ENCODE data around the gene DGKB.

Gene DGKB

DNA sequence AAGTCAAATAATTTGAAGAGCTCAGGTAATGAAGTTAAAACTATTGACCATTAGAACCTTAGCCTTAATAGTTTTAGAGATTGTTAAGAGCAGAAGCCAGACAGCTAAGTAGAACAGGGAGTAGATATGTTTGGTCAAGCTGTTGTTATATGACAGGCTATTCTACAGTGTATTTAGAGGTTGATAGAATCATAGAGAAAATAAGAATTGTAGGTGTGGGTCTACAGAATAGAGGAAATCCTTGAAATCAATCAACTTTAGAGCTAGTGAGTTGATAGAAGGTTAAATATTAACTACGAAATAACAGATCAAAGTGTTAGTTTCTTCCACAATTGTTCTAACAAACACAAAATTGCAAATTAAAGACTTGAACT, 80.1 kb downstream of the DGKB start:
- DNase-seq (ENCODE audit: low read depth, low spot score), result no peak

DNA sequence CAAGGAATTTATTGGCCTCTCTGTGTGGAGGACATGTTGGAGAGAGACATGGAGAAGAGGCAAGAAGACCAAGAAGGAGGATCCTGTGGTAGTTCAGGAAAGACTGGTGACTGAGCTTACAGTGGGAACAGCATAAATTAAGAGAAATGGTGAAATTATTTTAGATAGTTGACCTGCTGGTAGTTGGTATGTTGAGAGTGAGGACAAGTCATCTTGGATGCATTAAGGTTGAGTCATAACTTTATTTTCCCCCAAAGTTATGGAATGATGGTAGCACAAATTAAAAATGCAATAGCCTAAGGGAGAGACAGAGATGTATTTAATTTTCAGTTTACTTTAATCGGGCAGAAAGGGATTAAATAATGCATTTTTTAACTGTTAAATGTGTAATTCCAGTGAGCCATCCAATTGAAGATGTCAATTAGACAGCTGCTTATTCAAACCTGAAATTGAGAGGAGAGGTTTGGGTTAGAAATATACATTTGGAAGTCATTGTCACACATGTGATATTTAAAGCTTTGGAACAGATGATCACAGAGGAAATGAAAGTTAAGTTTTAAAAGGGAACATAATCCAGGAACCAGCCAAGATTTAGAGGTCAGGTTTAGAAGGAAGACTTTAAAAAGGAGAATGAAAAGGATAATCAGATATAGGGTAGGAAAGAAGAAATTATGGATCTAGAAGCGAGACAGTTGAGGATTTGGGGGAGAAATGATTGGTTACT, 80.6 kb downstream of the DGKB start:
- DNase-seq (ENCODE audit: low read depth, low spot score), result no peak

DNA sequence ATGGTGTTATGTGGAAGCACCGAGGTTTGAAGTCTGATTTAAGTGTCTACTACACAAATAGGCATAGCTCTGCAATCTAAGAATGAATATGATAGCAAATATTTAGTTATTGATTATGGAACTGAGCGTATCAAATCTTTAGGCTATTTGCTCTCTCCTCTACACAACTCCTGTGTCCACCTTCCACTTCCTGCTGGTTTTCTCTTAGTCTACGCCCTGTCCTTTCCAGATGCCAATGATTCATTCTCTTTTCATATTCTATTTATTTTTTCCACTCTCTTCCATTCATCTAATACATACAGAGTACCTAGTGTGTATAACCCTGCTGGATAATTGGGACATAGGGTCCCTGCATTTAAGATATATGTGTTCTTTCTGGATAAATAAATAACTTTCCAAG, 83.7 kb downstream of the DGKB start:
- no peak for DNase-seq (ENCODE audit: low read depth, low spot score)

DNA sequence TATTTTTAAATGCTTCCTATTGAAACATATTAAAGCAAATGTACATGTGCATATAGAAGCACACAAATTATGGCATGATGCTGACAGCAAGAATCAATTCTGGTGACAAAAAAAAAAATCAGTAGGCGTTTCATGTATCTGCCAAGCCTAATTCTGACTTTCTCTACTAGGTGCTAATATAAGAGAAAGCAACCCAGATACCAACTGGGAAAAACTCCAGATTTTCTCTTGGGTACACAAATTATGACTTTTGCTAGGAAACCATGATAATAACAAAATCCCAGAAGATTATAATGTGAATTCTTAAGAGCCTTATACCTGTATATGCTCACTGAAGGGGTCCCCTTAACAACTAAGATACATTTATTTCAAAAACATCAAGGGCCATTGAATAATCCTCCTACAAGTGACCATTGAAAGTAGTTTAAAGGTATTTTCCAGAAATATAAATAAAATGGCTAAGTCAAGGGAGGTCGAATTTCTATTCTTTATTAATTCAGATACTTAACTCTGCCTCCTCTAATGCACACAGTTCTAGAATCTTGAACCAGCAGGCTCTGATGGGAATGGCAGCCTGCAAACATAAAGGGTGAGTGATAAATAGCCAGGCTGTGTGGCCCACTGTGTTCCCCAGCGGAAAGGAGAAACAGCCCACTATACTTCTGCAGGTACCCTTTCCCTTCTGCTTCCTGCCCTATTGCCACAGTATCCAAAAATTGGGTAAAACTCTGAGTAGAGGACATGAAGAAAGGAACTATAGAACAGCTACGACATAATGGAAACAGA, 84.5 kb downstream of the DGKB start:
- DNase-seq (ENCODE audit: low read depth, low spot score), result no peak

DNA sequence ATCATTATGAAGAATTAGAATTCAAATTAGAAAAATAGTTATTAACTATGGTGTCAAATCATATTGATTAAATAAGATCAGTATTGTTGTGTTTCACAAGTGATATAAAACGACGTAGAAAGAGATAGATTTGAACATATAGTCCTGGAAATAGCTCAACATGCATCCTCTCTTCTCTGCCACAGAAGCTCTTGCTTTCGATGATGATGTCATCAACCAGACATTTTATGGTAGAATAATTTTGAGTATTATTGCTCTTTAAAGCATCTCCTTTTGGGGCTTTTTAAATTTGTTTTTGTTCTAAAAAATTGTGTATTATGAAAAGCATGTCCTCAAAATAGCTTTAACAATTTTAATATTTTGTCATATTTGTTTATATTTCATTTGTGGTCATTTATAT, 95.0 kb downstream of the DGKB start:
- no peak for DNase-seq (ENCODE audit: low read depth, low spot score)

DNA sequence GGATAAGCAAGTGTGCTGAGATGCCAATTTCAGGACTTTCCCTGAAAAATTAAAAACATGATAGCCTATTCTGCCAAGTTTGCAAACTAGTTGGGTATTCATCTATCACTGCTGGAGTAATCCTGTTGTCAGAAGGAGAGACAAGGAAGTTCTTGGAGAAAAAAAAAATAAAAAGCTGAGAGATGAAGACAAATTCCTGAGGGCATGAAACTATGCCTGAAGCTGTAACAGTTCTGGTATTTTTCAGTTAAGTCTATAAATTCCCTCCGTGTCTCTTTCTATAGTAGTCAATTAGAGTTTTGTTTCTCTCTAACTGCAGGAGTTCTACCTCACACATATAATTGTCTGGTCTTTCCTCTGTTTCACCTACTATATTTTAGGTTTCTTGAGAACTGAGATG, 95.7 kb downstream of the DGKB start:
- DNase-seq (ENCODE audit: low read depth, low spot score), result no peak

DNA sequence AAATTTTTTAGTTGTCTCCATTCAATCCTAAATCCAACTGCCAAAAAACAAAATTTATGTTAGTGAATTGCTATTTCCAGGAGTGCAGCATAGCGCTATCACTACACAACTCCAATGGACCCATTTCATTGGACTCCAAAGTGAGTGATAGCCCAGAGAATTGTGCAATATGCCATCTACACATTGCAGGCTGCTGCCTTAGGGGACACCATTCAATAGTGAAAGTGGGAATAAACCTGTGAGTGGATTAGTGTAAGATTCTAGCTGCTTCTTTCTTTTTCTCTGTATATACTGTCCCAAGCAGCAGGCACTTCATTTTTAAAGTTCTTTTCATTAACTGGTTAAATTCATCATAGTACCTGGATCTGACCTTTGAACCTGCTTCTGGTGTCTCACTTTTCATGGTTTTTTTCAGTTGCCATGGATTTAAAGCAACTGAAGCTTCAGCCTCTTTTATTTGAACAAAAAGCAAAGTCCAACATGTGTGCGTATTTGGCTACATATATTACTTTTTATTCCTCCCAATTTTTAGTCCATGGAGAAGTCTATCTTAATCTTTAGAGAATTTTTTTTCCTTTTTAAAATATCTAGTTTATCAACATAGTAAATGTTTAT, 97.3 kb downstream of the DGKB start:
- DNase-seq (ENCODE audit: low read depth, low spot score), result no peak

DNA sequence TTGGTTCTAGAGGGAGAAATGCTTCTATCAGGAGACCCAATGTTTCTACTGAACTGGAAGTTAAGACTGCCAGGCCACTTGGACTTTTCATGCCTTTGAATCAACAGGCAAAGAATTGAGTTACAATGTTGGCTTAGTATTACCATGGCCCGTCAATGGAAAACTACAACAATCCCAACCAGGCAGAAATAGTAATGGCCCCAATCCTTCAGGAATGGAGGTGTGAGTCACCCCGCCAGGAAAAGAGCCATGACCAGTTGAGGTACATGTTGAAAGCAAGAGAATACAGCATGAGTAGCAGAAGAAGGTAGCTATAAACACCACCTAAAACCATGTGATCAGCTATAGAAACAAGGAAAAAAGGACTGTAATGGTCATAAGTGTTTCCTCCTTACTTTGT, 101.9 kb downstream of the DGKB start:
- no peak for DNase-seq (ENCODE audit: low read depth, low spot score)

DNA sequence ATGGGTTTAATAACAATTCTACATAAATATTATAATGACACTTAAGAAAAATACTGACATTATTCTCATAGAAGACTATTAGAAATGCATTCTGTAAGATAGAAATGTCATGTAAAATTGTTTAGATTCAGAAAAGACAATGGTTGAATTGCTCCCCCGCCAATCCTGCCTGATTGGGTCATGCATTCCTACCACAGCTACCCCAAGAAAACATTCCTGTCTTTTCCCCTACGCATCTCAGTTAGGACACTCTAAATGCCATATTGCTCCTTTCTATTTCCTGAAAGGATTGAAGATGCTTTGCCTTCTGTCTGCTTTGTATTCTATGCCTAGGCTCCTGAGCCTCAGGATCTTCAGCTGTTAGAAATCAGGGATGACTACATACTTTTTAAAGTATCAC, 109.4 kb downstream of the DGKB start:
- no peak for DNase-seq (ENCODE audit: low read depth, low spot score)

DNA sequence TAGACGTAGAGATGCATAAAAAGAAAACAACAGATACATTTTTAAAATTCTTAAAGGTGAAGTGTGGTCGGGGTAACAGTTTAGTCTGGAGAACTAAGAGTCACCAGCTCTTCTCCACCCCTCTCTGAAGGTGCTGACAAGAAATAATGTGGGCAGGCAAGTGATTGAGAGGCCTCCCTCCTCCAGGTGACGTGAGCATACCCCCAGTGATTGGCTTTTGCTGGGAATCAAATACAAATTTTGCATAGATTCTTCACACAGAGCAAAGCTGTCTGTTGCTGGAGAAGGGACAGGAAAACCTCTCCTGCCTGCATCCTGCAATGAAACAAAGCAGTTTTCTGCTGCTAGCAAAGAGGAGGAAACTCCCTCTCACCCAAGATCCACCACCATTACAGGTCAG, 115.0 kb downstream of the DGKB start:
- DNase-seq (ENCODE audit: low read depth, low spot score), result no peak

DNA sequence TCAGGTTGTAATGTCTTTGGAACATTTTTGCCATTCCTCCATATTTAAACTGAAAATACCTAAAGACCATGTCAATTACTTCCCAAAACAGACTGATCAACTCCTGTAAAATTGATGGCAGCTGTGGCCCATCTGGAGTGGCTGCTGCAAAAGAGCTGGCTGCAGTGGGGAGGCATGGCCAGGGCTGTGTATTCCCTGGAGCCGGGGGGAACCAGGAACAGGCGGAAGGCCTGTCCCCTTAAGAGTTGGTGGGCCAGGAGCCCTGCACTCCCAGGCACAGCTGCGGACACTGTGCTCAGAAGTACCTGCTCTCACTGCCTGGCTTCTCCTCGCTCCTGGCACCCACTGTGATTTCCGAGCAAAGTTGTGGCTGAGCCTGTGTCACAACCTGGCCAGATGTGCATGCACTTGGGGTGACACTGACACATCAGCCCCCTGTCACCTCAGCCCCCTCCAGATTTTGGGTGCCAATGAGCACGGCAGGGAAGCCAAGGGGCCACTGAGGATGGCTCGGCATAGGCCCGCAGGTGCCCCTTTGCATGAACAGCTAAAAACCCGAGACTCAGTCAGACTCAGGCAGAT, 116.1 kb downstream of the DGKB start:
- no peak for DNase-seq (ENCODE audit: low read depth, low spot score)

DNA sequence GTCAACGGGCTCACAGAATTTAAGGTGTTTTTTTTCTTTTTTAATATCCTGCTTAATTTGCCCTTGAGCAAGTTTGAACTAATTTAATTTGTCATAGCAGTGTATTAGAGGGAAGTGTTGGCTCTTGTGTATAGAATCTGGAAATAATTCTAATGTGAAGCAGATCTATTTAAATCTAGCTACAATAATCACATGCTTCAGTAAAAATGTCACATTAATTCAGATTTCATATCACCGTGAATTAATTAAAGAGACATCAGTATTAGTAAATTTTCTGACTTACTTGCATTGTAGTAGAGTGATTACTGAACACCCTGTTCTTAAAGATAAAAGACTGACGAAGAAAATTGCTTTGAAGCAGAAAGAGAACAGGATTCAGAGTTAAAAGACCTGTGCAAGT, 124.7 kb downstream of the DGKB start:
- no peak for DNase-seq (ENCODE audit: low read depth, low spot score)

DNA sequence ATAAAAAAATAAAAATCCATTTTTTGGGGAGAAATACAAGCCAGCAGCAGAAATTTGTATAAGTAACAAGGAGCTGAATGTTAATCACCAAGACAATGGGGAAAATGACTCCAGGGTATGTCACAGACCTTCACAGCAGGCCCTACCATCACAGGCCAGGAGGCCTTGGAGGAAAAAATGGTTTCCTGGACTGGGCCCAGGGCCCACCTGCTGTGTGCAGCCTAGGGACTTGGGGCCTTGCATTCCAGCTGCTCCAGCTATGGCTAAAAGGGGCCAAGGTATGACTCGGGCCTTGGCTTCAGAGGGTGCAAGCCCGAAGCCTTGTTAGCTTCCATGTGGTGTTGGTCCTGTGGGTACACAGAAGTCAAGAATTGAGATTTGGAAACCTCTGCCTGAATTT, 126.3 kb downstream of the DGKB start:
- no peak for DNase-seq (ENCODE audit: low read depth, low spot score)

DNA sequence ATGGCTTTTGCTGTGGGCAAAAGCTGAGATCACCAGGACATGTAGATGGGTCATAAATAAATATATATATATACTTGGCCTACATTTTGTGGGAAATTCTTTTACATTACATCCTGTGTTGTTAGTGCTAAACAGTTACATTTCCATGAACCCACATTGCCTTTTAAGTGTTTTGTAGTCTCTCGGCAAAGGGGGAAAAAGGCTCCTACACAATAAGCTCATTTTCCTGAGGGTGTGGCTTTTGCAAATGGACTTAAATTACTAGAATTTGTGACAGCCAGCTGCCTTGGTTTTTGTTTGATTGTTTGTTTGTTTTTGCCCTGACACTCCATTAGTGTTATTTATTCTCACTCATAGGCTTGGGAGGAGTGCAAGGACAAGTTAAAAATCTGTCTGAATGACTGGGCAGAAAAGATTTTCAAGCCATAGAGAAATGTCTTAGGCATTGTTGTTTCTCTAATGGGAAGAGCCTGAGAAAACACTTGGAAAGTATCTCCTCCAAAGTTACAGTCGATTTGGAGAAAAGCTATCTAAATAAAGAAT, 128.8 kb downstream of the DGKB start:
- no peak for DNase-seq (ENCODE audit: low read depth, low spot score)

DNA sequence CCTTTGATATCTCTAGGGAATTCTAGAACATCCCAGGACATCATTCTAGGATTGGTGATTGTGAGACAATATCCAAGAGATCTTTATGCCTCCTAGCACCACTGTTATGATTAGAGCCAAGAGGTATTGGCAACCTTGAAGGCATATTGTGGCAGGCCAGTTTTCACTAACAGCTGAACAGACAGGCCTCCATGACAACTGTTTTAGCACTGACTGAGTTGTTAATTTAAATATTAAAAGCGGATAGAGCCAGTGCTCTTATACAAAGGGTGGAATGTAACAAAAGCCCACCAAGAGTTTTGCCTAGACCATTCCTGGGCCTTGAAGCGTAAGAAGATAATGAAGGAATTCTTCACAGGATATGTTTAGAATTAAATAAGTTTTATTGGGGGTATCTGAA, 131.9 kb downstream of the DGKB start:
- no peak for DNase-seq (ENCODE audit: low read depth, low spot score)

DNA sequence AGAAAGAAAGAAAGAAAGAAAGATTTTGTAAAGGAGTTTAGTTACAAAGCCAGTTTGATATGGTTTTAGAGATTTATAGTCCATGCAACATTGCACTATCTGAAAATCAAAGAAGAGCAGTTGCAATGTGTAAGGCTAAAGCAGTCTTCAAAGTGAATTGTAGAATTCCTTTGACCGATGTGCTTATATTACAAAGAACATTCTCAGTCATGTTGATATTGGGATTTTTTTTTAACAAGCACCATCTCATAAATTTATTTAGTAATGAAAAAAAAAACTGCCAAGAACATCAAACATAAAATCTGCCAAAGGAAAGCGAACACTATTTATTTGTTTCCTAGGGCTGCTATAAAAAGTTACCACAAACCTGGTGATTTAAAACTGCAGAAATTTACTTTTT, 133.3 kb downstream of the DGKB start:
- DNase-seq (ENCODE audit: low read depth, low spot score), result no peak

DNA sequence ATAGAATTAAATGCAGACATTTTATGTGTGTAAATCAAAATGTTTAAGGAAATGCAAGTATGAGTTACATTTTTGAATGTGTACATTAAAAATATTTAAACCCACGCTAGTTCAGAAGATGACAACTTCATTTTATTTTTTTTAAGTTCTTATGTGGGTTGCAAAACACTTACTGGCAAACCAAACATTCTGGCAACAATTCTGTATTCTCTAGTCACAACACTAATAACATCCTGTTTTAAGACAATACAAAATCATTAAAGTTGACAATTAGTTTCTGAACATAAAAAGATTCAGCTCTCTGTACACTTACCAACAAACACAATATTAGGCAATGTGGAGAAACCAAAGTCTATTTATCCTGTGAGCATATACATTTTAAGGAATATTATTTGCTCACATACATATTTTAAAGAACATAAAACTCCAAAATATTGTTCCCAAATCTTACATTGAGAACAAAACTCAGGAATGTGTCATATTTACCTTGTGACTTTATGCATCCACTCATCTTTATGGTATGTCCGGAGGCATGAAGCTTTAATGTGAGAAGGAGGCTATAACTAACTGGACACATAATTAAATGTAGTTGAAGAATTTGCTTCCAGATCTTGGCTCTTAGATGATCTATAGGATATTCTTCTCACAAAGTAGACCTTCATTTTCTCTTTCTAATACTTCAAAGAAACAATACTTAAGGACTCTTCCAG, 134.7 kb downstream of the DGKB start:
- DNase-seq (ENCODE audit: low read depth, low spot score), result no peak

DNA sequence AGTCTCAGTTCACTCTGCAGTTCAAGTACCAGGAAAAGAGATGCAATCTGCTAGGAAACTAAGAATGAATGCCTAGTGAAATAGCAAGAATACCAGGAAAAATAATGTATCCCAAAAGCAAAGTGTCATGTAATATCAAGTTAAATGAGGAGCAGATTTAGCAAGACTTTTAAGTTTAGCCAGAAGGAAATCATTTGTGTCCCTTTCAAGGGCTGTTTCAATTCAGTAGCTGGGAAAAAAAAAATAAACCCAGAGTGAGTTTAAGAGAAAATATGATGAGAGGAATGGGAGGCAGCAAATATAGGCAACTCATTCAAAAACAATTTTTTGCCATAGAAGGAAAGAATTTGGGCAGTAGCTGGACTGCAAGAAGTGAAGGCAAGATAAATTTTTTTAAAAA, 135.8 kb downstream of the DGKB start:
- DNase-seq (ENCODE audit: low read depth, low spot score), result no peak

DNA sequence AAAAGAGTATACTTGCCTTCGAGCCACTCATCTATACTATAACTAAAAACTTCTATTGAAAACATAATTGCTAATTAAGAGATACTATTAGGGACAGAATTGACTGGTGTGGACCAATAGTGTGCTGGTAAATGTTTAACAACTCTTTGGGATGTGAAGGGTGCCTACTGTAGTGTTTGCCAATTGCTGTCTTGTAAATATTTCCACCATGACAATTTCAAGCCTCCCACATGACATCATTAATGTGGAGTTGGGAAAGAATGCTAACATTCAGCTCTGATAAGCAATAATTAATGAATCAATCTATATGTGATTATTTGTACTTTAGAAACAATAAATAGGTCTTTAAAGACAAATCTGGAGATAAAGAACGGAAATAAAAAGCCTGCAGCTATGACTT, 136.8 kb downstream of the DGKB start:
- no peak for DNase-seq (ENCODE audit: low read depth, low spot score)

DNA sequence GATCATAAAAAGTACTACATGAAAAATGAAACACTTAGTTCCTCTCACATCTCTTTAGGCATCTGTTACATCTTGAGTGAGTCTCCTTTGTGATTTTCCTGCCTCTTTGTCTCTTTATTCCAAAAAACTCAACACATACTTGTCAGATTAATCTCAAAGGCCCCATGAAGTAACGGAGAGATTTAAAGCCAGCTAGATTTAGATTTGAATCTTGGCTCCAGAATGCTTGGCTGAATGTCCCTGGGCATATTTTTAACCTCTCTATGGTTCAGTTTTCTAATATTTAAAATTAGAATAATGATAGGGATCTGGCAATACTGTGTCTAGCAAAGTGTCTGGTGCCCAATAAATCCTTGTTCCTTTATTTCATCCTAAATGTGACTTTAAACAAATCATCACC, 140.0 kb downstream of the DGKB start:
- DNase-seq (ENCODE audit: low read depth, low spot score), result no peak

DNA sequence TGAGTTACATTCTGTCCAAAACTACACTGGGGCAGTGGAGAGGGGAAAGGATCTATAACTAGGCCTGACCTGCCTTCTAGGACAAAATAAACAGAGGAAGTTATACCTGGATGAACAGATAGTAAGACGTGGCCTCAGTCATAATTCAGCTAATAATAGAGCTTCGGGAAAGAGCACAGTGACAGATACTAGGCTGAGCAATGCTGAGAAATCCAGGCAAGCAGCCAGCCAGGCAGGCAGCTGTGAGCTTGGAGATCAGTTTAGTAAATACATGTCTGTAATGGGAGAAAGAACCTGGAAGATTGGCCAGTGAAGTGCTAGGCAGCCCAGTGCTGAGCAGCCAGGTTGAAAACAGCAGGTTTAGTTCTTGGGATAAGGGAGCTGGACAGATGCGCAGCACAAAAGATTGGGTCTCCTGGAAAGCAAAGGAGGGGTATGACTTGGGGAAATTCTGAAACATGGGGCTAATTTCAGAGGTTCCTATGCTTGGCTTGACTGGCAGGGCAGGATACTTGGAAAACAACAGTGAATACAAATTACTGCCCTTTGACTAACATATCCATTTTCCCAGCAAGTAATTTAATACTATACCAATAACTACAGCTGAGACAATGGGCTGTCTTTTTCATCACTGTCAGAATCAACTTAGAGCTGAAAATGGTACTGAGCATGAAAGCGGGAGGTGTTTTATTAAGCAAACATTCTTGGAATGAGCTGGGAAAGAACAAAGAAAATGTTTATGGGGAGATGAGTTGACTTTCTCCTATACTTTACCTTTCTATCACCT, 140.8 kb downstream of the DGKB start:
- no peak for DNase-seq (ENCODE audit: low read depth, low spot score)

Data from activated naive CD8-positive, alpha-beta T cell treated with anti-CD3 and anti-CD28 coated beads, Interleukin-2, amount 50 U/mL, for 16 hours (primary cell).